Spleen (tissue), 3 donors: ENCODE data around the gene GCSAML.

Source experiments
- POLR2A ChIP-seq, 3 donors: fragments of 450-650 bp; IDR thresholded peaks; one replicate each; pipeline ENCODE4 v1.5.1; 2017; ENCODE audit warnings: antibody characterized with exemption in 3 of 3, mild to moderate bottlenecking in 1 of 3
- POLR2AphosphoS5 ChIP-seq, 3 donors: sonication (generic); formaldehyde crosslinking; IDR thresholded peaks; one replicate each; pipeline ENCODE4 v1.5.1; 2017; ENCODE audit warnings: antibody characterized with exemption in 3 of 3

- TF ChIP-seq POLR2AphosphoS5 (IDR thresholded peaks at IDR 0.05) (no peak), POLR2A (IDR thresholded peaks at IDR 0.05) (no peak)
Observed at GRCh38 chr1:247562198-247562597, 13.3 kb downstream of the GCSAML start.
